Measurements from ENCODE around the gene NXPE3. TPM values are rescaled to one million over a fixed set of nuclear protein-coding genes. Genes with fewer than 3 reads are reported as not detected.
"Not testable (repeated sequence)": the region's sequence is repeated elsewhere in the genome, so short reads cannot be mapped to it uniquely, and the experiment has no call there.

The NXPE3 gene
- total RNA-seq, 1 donor, result 11.2 TPM

GRCh38 chr3:101735833-101736232 lies 43.2 kb upstream of the NXPE3 start:
- H3K27ac ChIP-seq (ENCODE audit: low read depth, low read length), result no peak overlapping the region
- no peaks in the 10 kb centered on the region for H3K9me3 ChIP-seq (ENCODE audit: low read depth, low read length)
- H2AFZ ChIP-seq (ENCODE audit: low read length), result no peak overlapping the region
- H3K27me3 ChIP-seq (ENCODE audit: insufficient read depth, low read length), result no peaks in the 10 kb centered on the region
- TF ChIP-seq CTCF (IDR thresholded peaks at IDR 0.05; ENCODE audit: extremely low read depth, low read depth, low read length), result no peak
- no peak for DNase-seq (ENCODE audit: insufficient read length, low spot score, missing footprints)
- H3K4me2 ChIP-seq (ENCODE audit: insufficient read depth, low read length), result no peak overlapping the region
- H3K36me3 ChIP-seq (ENCODE audit: insufficient read depth, low read length), result peaks cover 33% of the 10 kb centered on the region
- no peaks in the 10 kb centered on the region for H3K79me2 ChIP-seq (ENCODE audit: insufficient read depth, low read length)
- H3K4me1 ChIP-seq (ENCODE audit: insufficient read depth, low read length), result no peaks in the 10 kb centered on the region
- no peak overlapping the region for H3K4me3 ChIP-seq (ENCODE audit: insufficient read depth, low read length)
- no peaks in the 10 kb centered on the region for H4K20me1 ChIP-seq (ENCODE audit: insufficient read depth, low read length)

GRCh38 chr3:101741914-101742313 lies 37.1 kb upstream of the NXPE3 start:
- DNase-seq (ENCODE audit: insufficient read length, low spot score, missing footprints); H4K20me1 ChIP-seq (ENCODE audit: insufficient read depth, low read length); H3K79me2 ChIP-seq (ENCODE audit: insufficient read depth, low read length); H3K4me1 ChIP-seq (ENCODE audit: insufficient read depth, low read length); H3K27ac ChIP-seq (ENCODE audit: low read depth, low read length); H3K36me3 ChIP-seq (ENCODE audit: insufficient read depth, low read length); H3K4me3 ChIP-seq (ENCODE audit: insufficient read depth, low read length); H2AFZ ChIP-seq (ENCODE audit: low read length); H3K4me2 ChIP-seq (ENCODE audit: insufficient read depth, low read length); H3K9me3 ChIP-seq (ENCODE audit: low read depth, low read length); H3K27me3 ChIP-seq (ENCODE audit: insufficient read depth, low read length): not testable (repeated sequence)

GRCh38 chr3:101744811-101745210 lies 34.2 kb upstream of the NXPE3 start:
- H3K27me3 ChIP-seq (ENCODE audit: insufficient read depth, low read length), result no peaks in the 10 kb centered on the region
- TF ChIP-seq CTCF (IDR thresholded peaks at IDR 0.05; ENCODE audit: extremely low read depth, low read depth, low read length), result no peak
- no peaks in the 10 kb centered on the region for H3K79me2 ChIP-seq (ENCODE audit: insufficient read depth, low read length)
- no peak for DNase-seq (ENCODE audit: insufficient read length, low spot score, missing footprints)
- H2AFZ ChIP-seq (ENCODE audit: low read length), result no peak overlapping the region
- no peaks in the 10 kb centered on the region for H4K20me1 ChIP-seq (ENCODE audit: insufficient read depth, low read length)
- no peaks in the 10 kb centered on the region for H3K36me3 ChIP-seq (ENCODE audit: insufficient read depth, low read length)
- no peak overlapping the region for H3K4me3 ChIP-seq (ENCODE audit: insufficient read depth, low read length)
- H3K27ac ChIP-seq (ENCODE audit: low read depth, low read length), result no peak overlapping the region
- no peak overlapping the region for H3K4me2 ChIP-seq (ENCODE audit: insufficient read depth, low read length)
- no peaks in the 10 kb centered on the region for H3K4me1 ChIP-seq (ENCODE audit: insufficient read depth, low read length)
- H3K9me3 ChIP-seq (ENCODE audit: low read depth, low read length), result no peaks in the 10 kb centered on the region

- H3K4me1 ChIP-seq (ENCODE audit: insufficient read depth, low read length); H4K20me1 ChIP-seq (ENCODE audit: insufficient read depth, low read length); DNase-seq (ENCODE audit: insufficient read length, low spot score, missing footprints); H3K4me3 ChIP-seq (ENCODE audit: insufficient read depth, low read length); H3K9me3 ChIP-seq (ENCODE audit: low read depth, low read length); H3K27me3 ChIP-seq (ENCODE audit: insufficient read depth, low read length); H2AFZ ChIP-seq (ENCODE audit: low read length); H3K27ac ChIP-seq (ENCODE audit: low read depth, low read length); H3K79me2 ChIP-seq (ENCODE audit: insufficient read depth, low read length); H3K36me3 ChIP-seq (ENCODE audit: insufficient read depth, low read length); H3K4me2 ChIP-seq (ENCODE audit: insufficient read depth, low read length): not testable (repeated sequence)
Observed at GRCh38 chr3:101745934-101746333, 33.1 kb upstream of the NXPE3 start.

- not testable (repeated sequence) for H3K9me3 ChIP-seq (ENCODE audit: low read depth, low read length); H4K20me1 ChIP-seq (ENCODE audit: insufficient read depth, low read length); H3K27me3 ChIP-seq (ENCODE audit: insufficient read depth, low read length); H3K4me1 ChIP-seq (ENCODE audit: insufficient read depth, low read length); H3K4me2 ChIP-seq (ENCODE audit: insufficient read depth, low read length); H2AFZ ChIP-seq (ENCODE audit: low read length); H3K27ac ChIP-seq (ENCODE audit: low read depth, low read length); H3K4me3 ChIP-seq (ENCODE audit: insufficient read depth, low read length); H3K79me2 ChIP-seq (ENCODE audit: insufficient read depth, low read length); DNase-seq (ENCODE audit: insufficient read length, low spot score, missing footprints)
- H3K36me3 ChIP-seq (ENCODE audit: insufficient read depth, low read length), result peaks cover 23% of the 10 kb centered on the region
Observed at GRCh38 chr3:101753386-101754113, 25.5 kb upstream of the NXPE3 start.
